GM18526 (cell line): ENCODE results near the gene ARMC6.

Experiments used
- POLR2A ChIP-seq: IDR thresholded peaks from 3 replicates; pipeline ENCODE4 v1.6.1; 2011; ENCODE audit not compliant: insufficient read length; ENCODE audit errors: extremely low read depth

Gene ARMC6

DNA sequence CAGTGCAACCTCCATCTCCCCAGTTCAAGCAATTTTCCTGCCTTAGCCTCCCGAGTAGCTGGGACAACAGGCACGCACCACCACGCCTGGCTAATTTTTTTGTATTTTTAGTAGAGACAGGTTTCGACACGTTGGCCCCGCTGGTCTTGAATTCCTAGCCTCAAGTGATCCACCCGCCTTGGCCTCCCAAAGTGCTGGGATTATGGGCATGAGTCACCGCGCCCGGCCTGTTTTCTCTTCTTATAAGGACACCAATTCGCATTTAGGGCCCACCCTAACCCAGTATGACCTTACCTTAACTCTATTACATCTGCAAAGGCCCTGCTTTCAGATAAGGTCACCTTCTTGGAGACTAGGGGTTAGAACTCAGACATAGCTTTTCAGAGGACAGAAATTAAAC is 69.8 kb downstream of the ARMC6 start:
- TF ChIP-seq POLR2A: no peak

- TF ChIP-seq POLR2A: no peak
Measured at GRCh38 chr19:19105365-19106055, 72.1 kb downstream of the ARMC6 start.

DNA sequence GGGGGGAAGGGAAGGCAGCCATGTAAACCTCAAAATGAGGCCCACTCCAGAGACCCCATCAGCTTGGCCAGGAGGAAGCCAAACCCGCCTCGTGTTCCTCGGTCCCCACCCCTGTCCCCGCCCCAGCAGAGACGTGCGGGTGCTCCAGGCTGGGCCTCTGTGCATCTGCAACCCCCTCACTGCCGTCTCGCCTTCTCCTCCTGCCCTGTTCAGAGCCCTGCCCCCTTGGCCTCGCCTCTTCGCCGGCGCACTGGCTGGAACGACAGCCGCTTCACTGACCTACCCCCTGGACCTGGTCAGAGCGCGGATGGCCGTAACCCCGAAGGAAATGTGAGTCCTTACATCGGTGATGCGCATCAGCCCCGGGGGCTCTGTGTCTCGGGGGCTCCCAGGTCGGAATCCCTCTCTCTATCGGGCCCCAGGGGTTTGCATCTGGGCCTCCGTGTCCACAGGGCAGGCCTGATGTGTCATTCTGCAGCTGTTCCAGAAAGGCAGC is 72.7 kb downstream of the ARMC6 start:
- TF ChIP-seq POLR2A: no peak

- no peak for TF ChIP-seq POLR2A
Measured at GRCh38 chr19:19107654-19108053, 74.3 kb downstream of the ARMC6 start.
